Smooth muscle cell (in vitro differentiated cells): ENCODE measurements around the gene NTNG2. TPM values are rescaled to one million over a fixed set of nuclear protein-coding genes. Genes with fewer than 3 reads are reported as not detected.
"Not testable (repeated sequence)": the region's sequence is repeated elsewhere in the genome, so short reads cannot be mapped to it uniquely, and the experiment has no call there.

Source experiments
- DNase-seq: peaks from one replicate; lab custom pipeline; 2025; ENCODE audit not compliant: unreplicated experiment; lab: John Stamatoyannopoulos, UW
- H2AFZ ChIP-seq: fragments of 200-600 bp; sonication (generic); 2 replicates; pipeline ENCODE4 v1.6.0; 2016; ENCODE audit warnings: antibody characterized with exemption, low read depth, mild to moderate bottlenecking
- H3F3A ChIP-seq: fragments of 200-600 bp; sonication (generic); 2 replicates; pipeline ENCODE4 v1.6.0; 2017; ENCODE audit warnings: antibody characterized with exemption, low read depth
- H3K27ac ChIP-seq: fragments of 200-600 bp; sonication (generic); 2 replicates; pipeline ENCODE4 v1.5.1; 2016; ENCODE audit warnings: low read depth, mild to moderate bottlenecking
- H3K27me3 ChIP-seq: fragments of 200-600 bp; sonication (generic); 2 replicates; pipeline ENCODE4 v1.6.1; 2016; ENCODE audit warnings: low read depth, mild to moderate bottlenecking
- H3K36me3 ChIP-seq: fragments of 200-600 bp; sonication (generic); 2 replicates; pipeline ENCODE4 v1.5.1; 2016; ENCODE audit warnings: low read depth
- H3K4me1 ChIP-seq: fragments of 200-600 bp; sonication (generic); 2 replicates; pipeline ENCODE4 v1.5.1; 2016; ENCODE audit warnings: low read depth
- H3K4me2 ChIP-seq: fragments of 200-600 bp; sonication (generic); 2 replicates; pipeline ENCODE4 v1.6.0; 2016; ENCODE audit warnings: mild to moderate bottlenecking
- H3K4me3 ChIP-seq: fragments of 200-600 bp; sonication (generic); 2 replicates; pipeline ENCODE4 v1.5.1; 2016; ENCODE audit warnings: mild to moderate bottlenecking
- H3K79me2 ChIP-seq: fragments of 200-600 bp; sonication (generic); 2 replicates; pipeline ENCODE4 v1.6.0; 2016; ENCODE audit warnings: low read depth, mild to moderate bottlenecking
- H3K9ac ChIP-seq: fragments of 200-600 bp; sonication (generic); 2 replicates; pipeline ENCODE4 v1.6.0; 2016; ENCODE audit warnings: low read depth
- H3K9me3 ChIP-seq: fragments of 200-600 bp; sonication (generic); replicated peaks from 2 replicates; pipeline ENCODE4 v1.5.1; 2016; ENCODE audit warnings: low read depth
- H4K20me1 ChIP-seq: fragments of 200-600 bp; sonication (generic); 2 replicates; pipeline ENCODE4 v1.6.0; 2016; ENCODE audit warnings: low read depth
- CTCF ChIP-seq: fragments of 200-600 bp; sonication (generic); IDR thresholded peaks from 2 replicates; pipeline ENCODE4 v1.5.1; 2017; ENCODE audit warnings: borderline replicate concordance, mild to moderate bottlenecking, antibody characterized with exemption; ENCODE audit not compliant: insufficient read depth, poor library complexity, severe bottlenecking
- WGBS: methylation state at CpG from one replicate; pipeline ENCODE4 v1.1.7; 2016; ENCODE audit warnings: low lambda C conversion rate; 5-methylcytosine and 5-hydroxymethylcytosine counted together
- polyA plus RNA-seq: library from polyadenylated mRNA; unstranded; fragments of >200 nt; fragmentation: Nextera tagmentation; extraction: Ambion mirVana; gene quantifications from 2 replicates; pipeline ENCODE4 v1.2.1, GENCODE V29; 2016
- total RNA-seq: library from RNA; depleted of rRNA; stranded (reverse); fragments of >200 nt; gene quantifications from 2 replicates; pipeline ENCODE4 v1.2.3, GENCODE V29; 2014

The NTNG2 gene
- total and polyA plus RNA-seq, 2 experiments from 2014 or later, result 0.36 to 1.0 TPM

GRCh38 chr9:132267660-132268059 lies 105.8 kb downstream of the NTNG2 start:
- H4K20me1 ChIP-seq, result peaks cover 50% of the 10 kb centered on the region
- no peak overlapping the region for H3K9ac ChIP-seq
- H3K4me3 ChIP-seq, result no peak overlapping the region
- no peak overlapping the region for H2AFZ ChIP-seq
- no peaks in the 10 kb centered on the region for H3K79me2 ChIP-seq
- H3K27ac ChIP-seq, result no peak overlapping the region
- no peak overlapping the region for H3K4me2 ChIP-seq
- DNase-seq, result no peak
- no peaks in the 10 kb centered on the region for H3K27me3 ChIP-seq
- 96% methylated on average over 3 of the region's 3 CpGs for WGBS
- no peak for TF ChIP-seq CTCF
- peaks cover 15% of the 10 kb centered on the region for H3K36me3 ChIP-seq
- no peaks in the 10 kb centered on the region for H3K4me1 ChIP-seq
- H3F3A ChIP-seq, result peaks cover 8% of the 10 kb centered on the region
- no peaks in the 10 kb centered on the region for H3K9me3 ChIP-seq

DNA sequence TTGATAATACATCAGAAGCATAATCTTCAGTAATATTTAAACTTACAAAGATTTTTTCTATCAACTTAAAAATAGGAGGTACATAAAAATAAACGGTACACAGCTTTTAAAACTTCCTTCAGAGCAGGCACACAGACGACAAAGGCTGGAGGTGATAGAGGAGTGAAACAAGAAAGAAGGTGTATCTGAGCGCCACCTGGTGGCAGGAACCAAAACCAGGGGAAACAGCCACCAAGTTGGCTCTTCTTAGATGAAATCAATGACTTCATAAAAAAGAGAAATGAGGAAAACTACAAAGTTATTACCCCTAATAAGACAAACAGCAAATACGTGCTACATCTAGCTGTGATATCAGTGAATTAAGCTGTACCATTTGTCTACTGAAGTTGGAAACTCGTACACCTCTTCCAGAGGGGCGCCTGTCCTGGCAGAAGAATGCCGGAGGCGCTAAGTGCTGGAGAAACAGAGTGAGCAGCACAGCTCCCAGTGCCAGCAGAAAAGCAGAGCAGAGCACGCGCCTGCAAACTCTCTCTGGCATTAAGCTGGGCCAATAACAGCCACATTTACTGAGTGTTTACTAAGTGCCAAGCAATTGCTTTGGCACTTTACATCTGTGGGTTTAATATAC lies 107.0 kb downstream of the NTNG2 start:
- Histone ChIP-seq H3F3A (peaks cover 8% of the 10 kb centered on the region), H3K36me3 (peaks cover 15% of the 10 kb centered on the region), H3K9me3 (no peaks in the 10 kb centered on the region), H4K20me1 (peaks cover 38% of the 10 kb centered on the region), H3K9ac (no peak overlapping the region), H3K4me3 (no peak overlapping the region), H3K4me1 (no peaks in the 10 kb centered on the region), H3K4me2 (no peak overlapping the region), H3K27me3 (no peaks in the 10 kb centered on the region), H3K79me2 (no peaks in the 10 kb centered on the region), H3K27ac (peak overlapping the region; percentile 75), H2AFZ (no peak overlapping the region)
- WGBS, result 63% methylated on average over 10 of the region's 10 CpGs
- no peak for DNase-seq
- TF ChIP-seq CTCF, result peak; percentile 91

DNA sequence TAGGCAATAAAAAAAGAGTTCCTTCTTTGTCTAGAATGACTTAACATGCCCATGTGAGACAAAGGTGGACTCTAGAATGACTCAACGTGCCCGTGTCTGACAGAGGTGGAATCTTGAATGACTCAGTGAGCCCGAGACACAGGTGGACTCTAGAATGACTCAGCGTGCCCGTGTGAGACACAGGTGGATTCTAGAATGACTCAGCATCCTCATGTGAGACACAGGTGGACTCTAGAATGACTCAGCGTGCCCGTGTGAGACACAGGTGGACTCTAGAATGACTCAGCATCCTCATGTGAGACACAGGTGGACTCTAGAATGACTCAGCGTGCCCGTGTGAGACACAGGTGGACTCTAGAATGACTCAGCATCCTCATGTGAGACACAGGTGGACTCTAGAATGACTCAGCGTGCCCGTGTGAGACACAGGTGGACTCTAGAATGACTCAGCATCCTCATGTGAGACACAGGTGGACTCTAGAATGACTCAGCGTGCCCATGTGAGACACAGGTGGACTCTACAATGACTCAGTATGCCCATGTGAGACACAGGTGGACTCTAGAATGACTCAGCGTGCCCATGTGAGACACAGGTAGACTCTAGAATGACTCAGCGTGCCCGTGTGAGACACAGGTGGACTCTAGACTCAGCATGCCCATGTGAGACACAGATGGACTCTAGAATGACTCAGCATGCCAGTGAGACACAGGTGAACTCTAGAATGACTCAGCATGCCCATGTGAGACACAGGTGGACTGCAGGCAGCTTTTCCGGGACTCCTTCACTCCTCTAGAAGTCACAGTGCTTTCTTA lies 108.1 kb downstream of the NTNG2 start:
- not testable (repeated sequence) for H3F3A ChIP-seq, H3K79me2 ChIP-seq, H3K27me3 ChIP-seq, H3K4me1 ChIP-seq, H3K9me3 ChIP-seq, H3K4me2 ChIP-seq, H2AFZ ChIP-seq, DNase-seq, H3K4me3 ChIP-seq
- Histone ChIP-seq H3K9ac (peak overlapping the region; percentile 30), H4K20me1 (peaks cover 27% of the 10 kb centered on the region), H3K27ac (peak overlapping the region; percentile 85), H3K36me3 (peaks cover 15% of the 10 kb centered on the region)
- WGBS, result 83% methylated on average over 12 of the region's 16 CpGs

- Histone ChIP-seq H3K27ac (no peak overlapping the region), H3K36me3 (peaks cover 55% of the 10 kb centered on the region), H2AFZ (no peak overlapping the region), H3K9me3 (no peaks in the 10 kb centered on the region), H3K79me2 (peaks cover 1% of the 10 kb centered on the region), H3K9ac (no peak overlapping the region), H3K4me2 (no peak overlapping the region), H3F3A (no peaks in the 10 kb centered on the region), H3K27me3 (no peaks in the 10 kb centered on the region), H3K4me1 (no peaks in the 10 kb centered on the region), H3K4me3 (no peak overlapping the region), H4K20me1 (peaks cover 26% of the 10 kb centered on the region)
- TF ChIP-seq CTCF, result no peak
- WGBS, result 98% methylated on average over 2 of the region's 2 CpGs
- no peak for DNase-seq
Observed at GRCh38 chr9:132274861-132275260, 113.0 kb downstream of the NTNG2 start.
